Mesendoderm (in vitro differentiated cells): ENCODE measurements around the gene KHSRP.

Experiments used
- DNase-seq: peaks from one replicate; pipeline ENCODE4 v3.0.0; 2013
- H2AK5ac ChIP-seq: 2 replicates; pipeline ENCODE4 v1.6.1; 2013; ENCODE audit warnings: low read length, inconsistent platforms
- H2BK120ac ChIP-seq: 2 replicates; pipeline ENCODE4 v1.6.1; 2013; ENCODE audit warnings: low read depth, mild to moderate bottlenecking, low read length, moderate library complexity, mixed read lengths
- H2BK15ac ChIP-seq: replicated peaks from 2 replicates; pipeline ENCODE4 v1.6.1; 2013; ENCODE audit warnings: low read depth, mild to moderate bottlenecking, moderate library complexity
- H2BK5ac ChIP-seq: 2 replicates; pipeline ENCODE4 v1.6.1; 2013; ENCODE audit warnings: low read length, inconsistent platforms
- H3K18ac ChIP-seq: 2 replicates; pipeline ENCODE4 v1.6.1; 2013; ENCODE audit warnings: mild to moderate bottlenecking, low read length, mixed read lengths
- H3K23ac ChIP-seq: one replicate; pipeline ENCODE4 v1.6.1; 2013; ENCODE audit warnings: low read length
- H3K27ac ChIP-seq: 2 replicates; pipeline ENCODE4 v1.5.1; 2013; ENCODE audit warnings: low read depth, mild to moderate bottlenecking, inconsistent platforms, low read length, moderate library complexity
- H3K27me3 ChIP-seq: 2 replicates; pipeline ENCODE4 v1.6.1; 2013; ENCODE audit warnings: low read length, control low read depth, mild to moderate bottlenecking, inconsistent platforms; ENCODE audit not compliant: insufficient read depth, poor library complexity
- H3K36me3 ChIP-seq: 2 replicates; pipeline ENCODE4 v1.6.1; 2013; ENCODE audit warnings: low read length, inconsistent platforms; ENCODE audit not compliant: control insufficient read depth, insufficient read depth
- H3K4ac ChIP-seq: one replicate; pipeline ENCODE4 v1.6.1; 2013; ENCODE audit warnings: low read depth, mild to moderate bottlenecking, low read length, moderate library complexity
- H3K4me1 ChIP-seq: 2 replicates; pipeline ENCODE4 v1.6.1; 2013; ENCODE audit warnings: low read depth, low read length, inconsistent platforms; ENCODE audit not compliant: control insufficient read depth
- H3K4me2 ChIP-seq: 2 replicates; pipeline ENCODE4 v1.6.1; 2013; ENCODE audit warnings: low read length
- H3K4me3 ChIP-seq: 2 replicates; pipeline ENCODE4 v1.5.1; 2013; ENCODE audit warnings: mild to moderate bottlenecking, low read length
- H3K56ac ChIP-seq: one replicate; pipeline ENCODE4 v1.6.1; 2013; ENCODE audit warnings: low read length
- H3K79me1 ChIP-seq: 2 replicates; pipeline ENCODE4 v1.6.1; 2013; ENCODE audit warnings: low read length, inconsistent platforms
- H3K79me2 ChIP-seq: 2 replicates; pipeline ENCODE4 v1.6.1; 2013; ENCODE audit warnings: mild to moderate bottlenecking, low read length; ENCODE audit not compliant: control insufficient read depth, insufficient read depth
- H3K9ac ChIP-seq: 2 replicates; pipeline ENCODE4 v1.6.1; 2013; ENCODE audit warnings: low read length, inconsistent platforms
- H4K5ac ChIP-seq: one replicate; pipeline ENCODE4 v1.6.1; 2013; ENCODE audit warnings: low read length
- H4K8ac ChIP-seq: one replicate; pipeline ENCODE4 v1.6.1; 2013; ENCODE audit warnings: low read depth, mild to moderate bottlenecking, control low read depth, low read length, moderate library complexity
- WGBS: extraction: QIAGEN DNeasy Blood & Tissue Kit; methylation state at CpG from one replicate; pipeline ENCODE4 v1.1.7; 2013; ENCODE audit warnings: low lambda C conversion rate, missing lambda C conversion rate; ENCODE audit not compliant: insufficient coverage; ENCODE audit errors: extremely low coverage; 5-methylcytosine and 5-hydroxymethylcytosine counted together

KHSRP gene

DNA sequence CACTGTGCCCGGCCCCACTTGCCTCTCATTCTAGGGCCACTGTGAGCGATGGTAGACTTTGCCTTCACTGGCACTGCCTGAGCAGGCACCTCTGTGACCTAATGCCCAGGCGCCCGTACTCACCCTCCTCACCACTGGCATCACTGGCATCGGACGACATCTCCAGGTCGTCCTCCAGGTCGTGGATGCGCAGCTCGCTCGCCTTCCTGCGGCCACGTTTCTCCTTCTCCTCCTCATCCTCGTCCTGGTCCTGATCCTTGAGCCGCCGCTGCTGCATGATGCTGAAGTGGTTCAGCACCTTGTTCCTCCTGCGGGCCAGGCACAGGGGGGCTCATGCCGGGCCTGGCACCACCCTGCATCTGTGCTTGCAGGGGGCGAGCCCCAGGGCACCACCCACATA is 41.4 kb downstream of the KHSRP start:
- WGBS, result no CpG with 5 or more reads among the region's 19 CpGs
- no peaks in the 10 kb centered on the region for H3K4me1 ChIP-seq
- DNase-seq, result no peak
- H3K9ac ChIP-seq, result no peak overlapping the region
- no peak overlapping the region for H4K5ac ChIP-seq
- H3K4me2 ChIP-seq, result no peak overlapping the region
- no peak overlapping the region for H2BK5ac ChIP-seq
- no peak overlapping the region for H2BK15ac ChIP-seq
- no peak overlapping the region for H3K23ac ChIP-seq
- H2BK120ac ChIP-seq, result no peak overlapping the region
- H3K36me3 ChIP-seq, result peaks cover 19% of the 10 kb centered on the region
- no peak overlapping the region for H3K27ac ChIP-seq
- no peak overlapping the region for H3K4me3 ChIP-seq
- H3K4ac ChIP-seq, result no peak overlapping the region
- H3K79me1 ChIP-seq, result no peaks in the 10 kb centered on the region
- no peak overlapping the region for H4K8ac ChIP-seq
- H3K27me3 ChIP-seq, result no peaks in the 10 kb centered on the region
- H3K79me2 ChIP-seq, result no peaks in the 10 kb centered on the region
- H3K18ac ChIP-seq, result no peak overlapping the region
- H2AK5ac ChIP-seq, result no peak overlapping the region
- no peak overlapping the region for H3K56ac ChIP-seq

DNA sequence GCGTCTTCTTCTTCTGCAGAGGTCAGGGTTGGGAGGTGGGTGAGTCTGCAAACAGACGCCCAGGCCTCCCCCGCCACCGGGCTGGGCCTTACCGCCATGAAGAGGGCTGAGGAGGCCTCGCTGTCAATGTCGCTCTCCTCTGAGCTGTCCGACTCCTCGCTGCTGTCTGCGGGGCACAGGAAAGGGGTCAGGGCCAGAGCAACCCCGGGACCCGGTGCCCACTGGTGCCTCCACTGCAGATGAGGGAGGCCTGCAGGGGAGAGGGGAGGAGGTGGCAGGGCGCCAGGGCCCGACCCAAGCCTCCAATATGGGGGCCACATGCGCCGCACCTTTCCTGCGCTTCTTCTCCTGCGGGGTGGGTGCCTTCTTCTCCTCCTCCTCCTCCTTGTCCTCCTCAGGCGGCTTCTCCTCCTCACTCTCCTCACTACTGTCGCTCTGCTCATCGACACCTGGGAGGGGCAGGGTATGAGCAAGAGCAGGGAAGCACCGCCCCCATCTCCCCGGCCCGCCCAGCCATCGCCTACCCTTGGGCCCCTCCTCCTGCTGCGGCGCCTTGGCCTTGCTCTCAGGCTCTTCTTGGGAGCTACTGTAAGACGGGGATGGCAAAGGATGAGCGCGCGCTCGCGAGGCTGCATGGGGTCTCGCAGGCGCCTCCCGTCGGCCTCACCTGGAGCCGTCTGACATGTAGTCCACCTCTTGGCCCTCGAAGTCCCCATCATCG is 43.4 kb downstream of the KHSRP start:
- no peak for DNase-seq
- H3K79me2 ChIP-seq, result no peaks in the 10 kb centered on the region
- no CpG with 5 or more reads among the region's 40 CpGs for whole genome bisulfite sequencing
- no peak overlapping the region for H2BK5ac ChIP-seq
- no peak overlapping the region for H4K8ac ChIP-seq
- H4K5ac ChIP-seq, result no peak overlapping the region
- H3K4ac ChIP-seq, result no peak overlapping the region
- H3K23ac ChIP-seq, result no peak overlapping the region
- no peaks in the 10 kb centered on the region for H3K79me1 ChIP-seq
- no peak overlapping the region for H2BK15ac ChIP-seq
- H3K4me2 ChIP-seq, result no peak overlapping the region
- no peak overlapping the region for H3K4me3 ChIP-seq
- H3K27me3 ChIP-seq, result no peaks in the 10 kb centered on the region
- peaks cover 17% of the 10 kb centered on the region for H3K36me3 ChIP-seq
- no peak overlapping the region for H3K56ac ChIP-seq
- H3K18ac ChIP-seq, result no peak overlapping the region
- no peak overlapping the region for H3K27ac ChIP-seq
- no peak overlapping the region for H3K9ac ChIP-seq
- H2AK5ac ChIP-seq, result no peak overlapping the region
- no peaks in the 10 kb centered on the region for H3K4me1 ChIP-seq
- no peak overlapping the region for H2BK120ac ChIP-seq

GRCh38 chr19:6379744-6380143 is 44.9 kb downstream of the KHSRP start:
- Histone ChIP-seq H2BK5ac (no peak overlapping the region), H3K4ac (no peak overlapping the region), H2AK5ac (no peak overlapping the region), H4K5ac (no peak overlapping the region), H3K23ac (no peak overlapping the region), H3K9ac (no peak overlapping the region), H4K8ac (no peak overlapping the region), H2BK120ac (no peak overlapping the region), H3K4me2 (no peak overlapping the region), H3K27ac (no peak overlapping the region), H3K4me1 (no peaks in the 10 kb centered on the region), H3K56ac (no peak overlapping the region), H3K79me1 (no peaks in the 10 kb centered on the region), H3K27me3 (no peaks in the 10 kb centered on the region), H3K4me3 (no peak overlapping the region), H3K18ac (no peak overlapping the region), H3K79me2 (no peaks in the 10 kb centered on the region), H3K36me3 (peaks cover 17% of the 10 kb centered on the region), H2BK15ac (no peak overlapping the region)
- no CpG with 5 or more reads among the region's 3 CpGs for WGBS
- DNase-seq, result no peak

- Histone ChIP-seq H3K79me1 (no peaks in the 10 kb centered on the region), H4K5ac (no peak overlapping the region), H3K27ac (no peak overlapping the region), H3K9ac (no peak overlapping the region), H3K4me2 (no peak overlapping the region), H3K27me3 (no peaks in the 10 kb centered on the region), H3K4me3 (no peak overlapping the region), H2BK15ac (no peak overlapping the region), H3K36me3 (peaks cover 15% of the 10 kb centered on the region), H2BK120ac (no peak overlapping the region), H3K23ac (no peak overlapping the region), H3K18ac (no peak overlapping the region), H3K56ac (no peak overlapping the region), H2BK5ac (no peak overlapping the region), H2AK5ac (no peak overlapping the region), H4K8ac (no peak overlapping the region), H3K4me1 (peaks cover 3% of the 10 kb centered on the region), H3K4ac (no peak overlapping the region), H3K79me2 (no peaks in the 10 kb centered on the region)
- no CpG with 5 or more reads among the region's 9 CpGs for WGBS
- DNase-seq, result no peak
Measured at GRCh38 chr19:6378486-6378885, 46.1 kb downstream of the KHSRP start.

- H3K4me1 ChIP-seq, result peaks cover 3% of the 10 kb centered on the region
- no peak overlapping the region for H4K5ac ChIP-seq
- DNase-seq, result peak; percentile 88
Measured at GRCh38 chr19:6378041-6378440, 46.6 kb downstream of the KHSRP start.

More at GRCh38 chr19:6378041-6378440, 46.6 kb downstream of the KHSRP start:
- Histone ChIP-seq H3K56ac (no peak overlapping the region), H2BK15ac (no peak overlapping the region), H3K4me3 (no peak overlapping the region), H3K4ac (no peak overlapping the region), H3K79me1 (no peaks in the 10 kb centered on the region), H2AK5ac (no peak overlapping the region), H3K4me2 (no peak overlapping the region), H2BK5ac (no peak overlapping the region), H3K18ac (no peak overlapping the region), H3K9ac (no peak overlapping the region), H3K36me3 (peaks cover 12% of the 10 kb centered on the region), H2BK120ac (no peak overlapping the region), H3K23ac (no peak overlapping the region), H3K27ac (no peak overlapping the region), H3K27me3 (no peaks in the 10 kb centered on the region), H4K8ac (no peak overlapping the region), H3K79me2 (no peaks in the 10 kb centered on the region)
- no CpG with 5 or more reads among the region's 6 CpGs for WGBS
